GM18498 (cell line): ENCODE data around the gene TTC23.

ENCODE experiments used
- ATAC-seq: cut with Tn5 transposase; IDR thresholded peaks from one replicate; pipeline ENCODE4 v1.9.1; 2021; ENCODE audit warnings: mild to moderate bottlenecking, moderate library complexity; ENCODE audit not compliant: unreplicated experiment

Gene TTC23

DNA sequence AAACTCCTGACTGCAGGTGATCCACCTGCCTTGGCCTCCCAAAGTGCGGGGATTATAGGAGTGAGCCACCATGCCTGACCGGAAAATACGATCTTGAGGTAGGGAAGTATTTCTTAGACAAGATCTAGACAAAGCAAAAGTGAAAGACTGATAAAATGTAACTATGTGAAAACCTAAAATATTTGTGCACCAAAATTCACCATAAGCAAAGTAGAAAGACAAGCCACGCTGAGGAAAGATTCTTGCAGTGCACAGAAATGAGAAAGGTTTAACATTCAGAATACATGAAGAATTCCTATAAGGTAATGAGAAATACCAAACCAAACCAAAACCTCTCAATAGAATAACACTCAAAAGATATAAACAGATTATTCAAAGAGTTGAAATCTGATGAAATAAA lies 108.8 kb downstream of the TTC23 start:
- ATAC-seq, result no peak

DNA sequence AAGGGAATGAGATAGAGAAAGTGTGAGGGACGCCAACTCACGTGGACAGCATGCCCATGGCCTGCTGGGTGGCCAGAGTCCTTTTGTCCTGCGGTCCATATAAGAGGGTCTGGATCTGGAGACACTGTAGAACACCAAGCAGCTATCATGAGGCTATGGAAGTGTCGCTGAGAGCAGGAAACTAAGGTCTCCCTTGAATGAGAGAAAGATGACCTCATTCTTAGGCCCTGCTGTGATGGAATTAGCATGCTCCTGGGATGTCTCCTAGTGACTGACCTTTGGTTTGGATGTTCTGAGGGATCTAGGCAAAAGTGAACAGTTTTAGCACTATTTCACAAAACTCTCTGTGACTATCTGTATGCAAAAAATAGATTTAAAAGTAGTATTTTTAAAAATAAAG lies 110.1 kb downstream of the TTC23 start:
- ATAC-seq, result no peak

DNA sequence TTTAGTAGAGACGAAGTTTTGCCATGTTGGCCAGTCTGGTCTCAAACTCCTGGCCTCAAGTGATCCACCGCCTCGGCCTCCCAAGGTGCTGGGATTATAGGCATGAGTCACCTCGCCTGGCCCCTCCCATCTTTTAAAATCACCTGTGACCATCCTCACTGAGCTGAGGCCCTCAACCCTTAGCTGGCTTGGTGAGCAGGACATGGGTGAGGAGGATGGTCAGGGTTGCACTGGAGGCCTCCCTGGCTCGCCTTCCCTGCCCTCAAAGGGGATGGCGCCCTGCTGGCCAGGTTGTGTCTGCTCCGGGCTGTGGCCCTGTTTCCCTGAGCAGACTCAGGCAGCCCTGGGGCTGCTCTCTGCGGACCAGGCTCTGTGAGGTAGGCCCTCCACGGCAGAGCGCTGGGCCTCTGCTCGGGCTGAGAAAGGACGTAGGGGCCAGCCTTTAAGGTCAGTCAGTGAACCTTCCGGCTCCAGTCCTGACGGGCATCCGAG lies 110.8 kb downstream of the TTC23 start:
- ATAC-seq, result no peak

DNA sequence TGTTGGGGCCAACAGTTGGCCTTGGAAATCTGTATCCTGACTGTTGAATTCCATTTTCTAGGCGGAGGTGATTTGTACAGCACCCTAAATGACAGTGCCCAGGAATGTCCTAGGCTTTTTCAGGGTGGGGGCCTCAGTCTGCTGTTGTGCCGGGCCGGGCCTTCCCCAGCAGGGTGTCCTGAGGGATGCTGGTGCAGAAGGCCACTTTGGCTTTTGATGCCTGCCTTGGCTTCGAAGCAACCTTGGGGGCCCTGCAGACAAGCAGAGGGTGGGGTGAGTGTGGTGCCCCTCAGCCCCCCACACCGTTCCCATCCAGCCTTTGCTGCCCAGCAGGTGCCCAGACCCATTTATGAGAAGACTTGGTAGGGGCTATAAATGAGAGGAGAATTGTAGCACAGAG lies 111.5 kb downstream of the TTC23 start:
- ATAC-seq, result no peak

DNA sequence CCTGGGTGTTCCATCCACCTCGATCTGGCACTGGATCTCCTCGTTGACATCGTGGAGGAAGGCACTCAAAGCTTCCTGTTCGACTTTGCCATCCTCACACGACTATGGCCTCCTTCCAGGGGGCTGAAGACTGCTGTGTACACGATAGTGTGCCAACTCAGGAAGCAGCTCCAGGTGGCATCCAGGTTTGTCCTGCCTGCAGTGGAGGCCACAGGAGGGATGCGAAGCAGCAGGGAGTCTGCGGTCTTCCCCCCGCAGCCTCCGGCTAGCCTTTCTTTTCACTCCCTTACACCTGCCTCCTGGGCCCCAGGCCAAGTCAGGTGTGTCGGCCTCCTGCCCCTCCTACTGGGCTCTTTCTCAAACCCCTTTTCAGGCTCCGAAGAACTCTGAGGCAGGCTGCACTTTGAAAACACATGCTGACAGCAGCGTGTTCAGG lies 112.3 kb downstream of the TTC23 start:
- ATAC-seq, result no peak

DNA sequence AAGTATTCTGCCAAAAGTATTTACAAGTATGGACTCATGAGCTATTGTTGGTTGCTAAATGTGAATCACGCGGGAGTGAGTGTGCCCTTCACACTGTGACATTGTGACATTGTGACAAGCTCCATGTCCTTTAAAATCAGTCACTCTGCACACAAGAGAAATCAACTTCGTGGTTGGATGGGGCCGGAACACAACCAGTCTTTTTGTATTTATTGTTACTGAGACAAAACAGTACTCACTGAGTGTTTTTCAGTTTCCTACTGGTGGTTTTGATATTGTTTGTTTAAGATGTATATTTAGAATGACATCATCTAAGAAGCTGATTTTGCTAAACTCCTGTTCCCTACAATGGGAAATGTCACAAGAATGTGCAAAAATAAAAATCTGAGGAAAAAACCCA lies 114.2 kb downstream of the TTC23 start:
- peak; percentile 91 for ATAC-seq

DNA sequence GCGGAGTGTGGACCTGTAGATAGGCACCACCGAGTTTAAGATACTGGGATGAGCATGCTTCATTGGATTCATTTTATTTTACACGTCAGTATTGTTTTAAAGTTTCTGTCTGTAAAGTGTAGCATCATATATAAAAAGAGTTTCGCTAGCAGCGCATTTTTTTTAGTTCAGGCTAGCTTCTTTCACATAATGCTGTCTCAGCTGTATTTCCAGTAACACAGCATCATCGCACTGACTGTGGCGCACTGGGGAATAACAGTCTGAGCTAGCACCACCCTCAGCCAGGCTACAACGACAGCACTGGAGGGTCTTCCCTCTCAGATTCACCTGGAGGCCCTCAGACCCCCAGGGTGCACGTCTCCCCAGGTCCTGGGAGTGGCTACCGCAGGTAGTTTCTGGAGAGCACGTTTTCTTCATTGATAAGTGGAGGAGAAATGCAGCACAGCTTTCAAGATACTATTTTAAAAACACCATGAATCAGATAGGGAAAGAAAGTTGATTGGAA lies 115.0 kb downstream of the TTC23 start:
- no peak for ATAC-seq

DNA sequence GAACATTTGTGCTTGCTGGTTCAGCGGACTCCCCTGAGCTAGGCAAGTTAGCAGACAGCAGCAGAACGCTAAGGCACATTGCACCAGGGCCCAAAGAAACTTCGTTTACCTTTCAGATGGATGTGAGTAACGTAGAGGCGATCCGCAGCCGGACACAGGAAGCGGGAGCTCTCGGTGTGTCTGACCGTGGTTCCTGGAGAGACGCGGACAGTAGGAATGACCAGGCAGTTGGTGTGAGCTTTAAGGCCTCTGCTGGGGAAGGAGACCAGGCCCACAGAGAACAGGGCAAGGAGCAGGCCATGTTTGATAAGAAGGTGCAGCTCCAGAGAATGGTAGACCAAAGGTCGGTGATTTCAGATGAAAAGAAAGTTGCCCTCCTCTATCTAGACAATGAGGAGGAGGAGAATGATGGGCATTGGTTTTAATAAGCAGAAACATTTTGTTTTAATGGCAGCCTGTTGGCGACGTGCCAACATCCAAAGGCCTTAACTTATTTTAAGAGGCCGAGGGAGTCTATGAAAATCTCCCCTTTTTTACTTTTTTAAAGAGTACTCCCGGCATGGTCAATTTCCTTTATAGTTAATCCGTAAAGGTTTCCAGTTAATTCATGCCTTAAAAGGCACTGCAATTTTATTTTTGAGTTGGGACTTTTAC lies 116.6 kb downstream of the TTC23 start:
- no peak for ATAC-seq

DNA sequence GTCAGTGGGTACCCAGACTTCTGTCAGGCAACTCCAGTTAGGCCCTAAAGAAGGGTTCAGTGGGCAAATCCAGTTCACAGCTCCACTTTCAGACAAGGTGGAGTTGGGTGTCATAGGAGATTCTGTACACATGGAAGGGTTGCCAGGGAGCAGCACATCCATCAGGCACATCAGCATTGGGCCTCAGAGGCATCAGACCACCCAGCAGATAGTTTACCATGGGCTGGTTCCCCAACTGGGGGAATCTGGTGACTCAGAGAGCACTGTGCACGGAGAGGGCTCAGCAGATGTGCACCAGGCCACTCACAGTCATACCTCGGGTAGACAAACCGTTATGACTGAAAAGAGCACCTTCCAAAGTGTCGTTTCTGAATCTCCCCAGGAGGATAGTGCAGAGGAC lies 117.3 kb downstream of the TTC23 start:
- no peak for ATAC-seq

DNA sequence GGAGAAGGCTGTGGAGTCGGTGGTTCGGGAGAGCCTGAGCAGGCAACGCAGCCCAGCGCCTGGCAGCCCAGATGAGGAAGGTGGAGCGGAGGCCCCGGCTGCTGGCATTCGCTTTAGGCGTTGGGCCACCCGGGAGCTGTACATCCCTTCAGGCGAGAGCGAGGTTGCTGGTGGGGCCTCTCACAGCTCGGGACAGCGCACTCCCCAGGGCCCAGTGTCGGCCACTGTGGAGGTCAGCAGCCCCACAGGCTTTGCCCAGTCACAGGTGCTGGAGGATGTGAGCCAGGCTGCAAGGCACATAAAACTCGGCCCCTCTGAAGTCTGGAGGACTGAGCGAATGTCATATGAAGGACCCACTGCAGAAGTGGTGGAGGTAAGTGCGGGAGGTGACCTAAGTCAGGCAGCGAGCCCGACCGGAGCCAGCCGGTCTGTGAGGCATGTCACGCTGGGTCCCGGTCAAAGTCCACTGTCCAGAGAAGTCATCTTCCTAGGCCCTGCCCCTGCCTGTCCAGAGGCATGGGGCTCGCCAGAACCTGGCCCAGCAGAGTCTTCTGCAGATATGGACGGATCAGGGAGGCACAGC lies 117.8 kb downstream of the TTC23 start:
- ATAC-seq, result no peak

DNA sequence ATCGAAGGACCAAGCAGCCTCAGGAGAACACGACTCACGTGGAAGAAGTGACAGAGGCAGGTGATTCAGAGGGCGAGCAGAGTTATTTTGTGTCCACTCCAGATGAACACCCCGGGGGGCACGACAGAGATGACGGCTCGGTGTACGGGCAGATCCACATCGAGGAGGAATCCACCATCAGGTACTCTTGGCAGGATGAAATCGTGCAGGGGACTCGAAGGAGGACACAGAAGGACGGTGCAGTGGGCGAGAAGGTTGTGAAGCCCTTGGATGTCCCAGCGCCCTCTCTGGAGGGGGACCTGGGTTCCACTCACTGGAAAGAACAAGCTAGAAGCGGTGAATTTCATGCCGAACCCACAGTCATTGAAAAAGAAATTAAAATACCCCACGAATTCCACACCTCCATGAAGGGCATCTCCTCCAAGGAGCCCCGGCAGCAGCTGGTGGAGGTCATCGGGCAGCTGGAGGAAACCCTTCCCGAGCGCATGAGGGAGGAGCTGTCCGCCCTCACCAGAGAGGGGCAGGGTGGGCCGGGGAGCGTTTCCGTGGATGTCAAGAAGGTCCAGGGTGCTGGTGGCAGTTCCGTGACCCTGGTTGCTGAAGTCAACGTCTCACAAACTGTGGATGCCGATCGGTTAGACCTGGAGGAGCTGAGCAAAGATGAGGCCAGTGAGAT lies 118.5 kb downstream of the TTC23 start:
- ATAC-seq, result no peak

DNA sequence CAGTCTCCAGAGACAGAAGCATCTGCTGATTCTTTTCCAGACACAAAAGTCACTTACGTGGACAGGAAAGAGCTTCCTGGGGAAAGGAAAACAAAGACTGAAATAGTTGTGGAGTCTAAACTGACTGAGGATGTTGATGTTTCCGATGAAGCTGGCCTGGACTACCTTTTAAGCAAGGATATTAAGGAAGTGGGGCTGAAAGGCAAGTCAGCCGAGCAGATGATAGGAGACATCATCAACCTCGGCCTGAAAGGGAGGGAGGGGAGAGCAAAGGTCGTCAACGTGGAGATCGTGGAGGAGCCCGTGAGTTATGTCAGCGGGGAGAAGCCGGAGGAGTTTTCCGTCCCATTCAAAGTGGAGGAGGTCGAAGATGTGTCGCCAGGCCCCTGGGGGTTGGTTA lies 119.1 kb downstream of the TTC23 start:
- no peak for ATAC-seq

DNA sequence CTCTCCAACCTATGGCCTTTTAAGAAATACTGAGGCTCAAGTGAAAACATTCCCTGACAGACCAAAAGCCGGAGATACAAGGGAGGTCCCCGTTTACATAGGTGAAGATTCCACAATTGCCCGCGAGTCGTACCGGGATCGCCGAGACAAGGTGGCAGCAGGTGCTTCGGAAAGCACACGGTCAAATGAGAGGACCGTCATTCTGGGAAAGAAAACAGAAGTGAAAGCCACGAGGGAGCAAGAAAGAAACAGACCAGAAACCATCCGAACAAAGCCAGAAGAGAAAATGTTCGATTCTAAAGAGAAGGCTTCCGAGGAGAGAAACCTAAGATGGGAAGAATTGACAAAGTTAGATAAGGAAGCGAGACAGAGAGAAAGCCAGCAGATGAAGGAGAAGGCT lies 119.7 kb downstream of the TTC23 start:
- no peak for ATAC-seq

DNA sequence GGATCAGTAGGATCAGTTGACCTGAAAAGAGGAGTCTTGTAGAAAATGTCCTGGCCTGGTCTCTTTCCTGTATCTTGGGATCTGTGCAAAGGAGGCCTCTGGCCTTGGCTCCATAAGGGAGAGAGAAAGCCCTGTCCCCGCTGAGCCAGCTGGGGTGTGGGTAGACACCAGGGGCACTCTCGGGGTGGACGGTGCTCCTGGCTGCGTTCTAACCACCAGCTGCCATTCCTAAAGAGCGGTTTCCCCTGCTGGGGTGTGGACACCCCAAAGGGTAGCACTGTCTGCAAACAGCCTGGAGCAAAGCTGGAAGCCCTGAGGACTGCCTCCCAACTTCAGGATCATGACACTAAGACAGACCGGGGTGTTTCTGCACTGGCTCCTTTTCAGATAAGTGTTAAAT lies 121.0 kb downstream of the TTC23 start:
- ATAC-seq, result no peak

DNA sequence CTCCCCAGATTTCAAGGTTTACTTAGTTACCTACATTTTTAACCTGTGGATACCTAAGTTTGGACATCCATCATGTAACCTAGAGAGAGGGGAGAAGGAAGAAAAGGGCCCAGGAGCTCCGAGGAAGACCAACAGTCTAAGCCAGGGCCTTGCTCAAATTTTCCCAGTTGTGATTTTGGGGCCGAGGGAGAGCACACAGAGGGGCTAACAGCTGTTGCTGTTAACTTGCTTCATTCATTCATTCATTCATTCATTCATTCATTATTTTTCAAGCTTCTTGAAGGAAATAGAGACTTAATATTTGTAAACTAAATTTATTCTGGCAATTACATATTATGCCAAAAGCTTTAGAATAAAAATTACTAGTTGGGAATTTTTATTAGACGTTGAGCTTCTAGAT lies 121.6 kb downstream of the TTC23 start:
- no peak for ATAC-seq

DNA sequence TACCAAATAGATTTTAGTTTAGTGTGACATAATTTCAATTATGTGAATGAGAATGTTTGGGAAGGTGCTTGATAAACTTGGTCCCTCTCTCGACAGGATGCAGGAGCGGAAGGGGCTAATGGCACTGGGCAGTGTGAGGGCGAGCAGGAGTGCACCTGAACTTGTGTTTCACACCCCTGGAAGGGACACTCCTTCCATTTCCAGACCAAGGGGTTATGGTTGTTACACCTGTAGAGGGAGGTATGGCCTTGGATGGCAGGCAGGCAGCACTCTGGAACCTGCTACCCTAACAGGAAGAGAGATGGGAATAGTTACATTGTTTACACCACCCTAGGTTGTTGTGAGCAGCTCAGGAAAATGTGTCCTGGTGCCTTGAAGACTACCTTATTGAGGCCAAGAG lies 122.5 kb downstream of the TTC23 start:
- no peak for ATAC-seq

DNA sequence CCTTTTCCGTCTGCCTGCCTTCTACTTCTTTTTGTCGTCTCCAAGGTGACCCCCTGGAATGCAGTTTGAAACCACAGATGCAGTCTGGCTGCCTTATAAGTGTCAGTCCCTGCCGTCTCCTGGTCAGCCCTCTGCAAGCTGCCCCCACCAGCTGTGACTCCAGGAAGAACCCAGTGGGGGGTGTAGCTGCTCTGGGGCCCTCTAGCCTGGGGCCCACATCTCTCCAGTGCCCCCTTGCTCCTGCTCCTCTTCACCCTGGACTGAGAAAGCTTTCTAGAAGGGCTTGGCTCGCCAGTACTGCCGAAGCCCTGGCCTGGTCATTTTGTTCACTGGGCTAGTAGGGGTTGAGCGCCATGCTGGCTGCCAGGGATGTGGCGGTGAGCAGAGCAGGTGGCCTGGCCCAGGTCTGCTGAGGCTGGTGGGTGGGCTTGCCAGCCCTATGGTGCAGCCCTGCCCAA lies 123.2 kb downstream of the TTC23 start:
- no peak for ATAC-seq

DNA sequence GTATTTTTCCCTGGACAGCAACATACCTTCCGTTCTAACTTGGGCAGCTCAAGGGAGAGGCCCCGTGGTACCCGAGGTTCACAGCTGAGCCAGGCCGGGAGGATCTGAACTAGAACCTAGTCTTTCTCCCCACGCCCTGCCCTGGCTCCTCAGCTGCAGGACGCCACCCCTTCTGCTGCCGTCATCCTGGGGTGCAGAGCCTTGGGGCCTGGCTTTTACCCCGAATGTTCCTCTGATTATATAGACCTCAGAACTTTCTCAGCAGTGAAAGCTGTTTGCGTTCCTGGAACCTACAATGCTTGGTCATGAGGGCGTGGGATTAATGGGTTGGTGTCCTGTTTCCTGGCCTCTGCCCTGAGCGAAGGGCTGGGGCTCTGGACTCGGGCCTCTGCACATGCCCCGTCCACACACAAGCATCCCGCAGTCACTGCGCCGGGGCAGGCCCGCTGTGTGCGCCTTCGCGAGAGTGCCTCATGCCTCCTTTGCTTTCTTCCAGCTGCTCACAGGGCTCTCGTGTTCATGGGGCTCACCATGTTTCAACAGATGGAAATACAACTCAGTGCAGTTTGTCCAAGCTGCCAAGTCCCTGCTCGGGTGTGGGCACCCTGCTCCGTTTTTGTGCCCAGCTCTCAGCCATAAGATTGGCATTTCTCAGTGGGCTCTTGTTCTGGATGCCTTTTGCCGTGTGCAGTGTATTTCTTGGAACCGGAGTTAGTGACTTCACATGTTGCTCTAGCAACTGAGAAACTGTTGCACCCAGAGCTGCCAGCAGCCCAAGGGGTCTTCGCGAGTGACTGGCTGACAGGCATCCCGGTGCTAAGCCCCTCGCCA lies 124.1 kb downstream of the TTC23 start:
- no peak for ATAC-seq

DNA sequence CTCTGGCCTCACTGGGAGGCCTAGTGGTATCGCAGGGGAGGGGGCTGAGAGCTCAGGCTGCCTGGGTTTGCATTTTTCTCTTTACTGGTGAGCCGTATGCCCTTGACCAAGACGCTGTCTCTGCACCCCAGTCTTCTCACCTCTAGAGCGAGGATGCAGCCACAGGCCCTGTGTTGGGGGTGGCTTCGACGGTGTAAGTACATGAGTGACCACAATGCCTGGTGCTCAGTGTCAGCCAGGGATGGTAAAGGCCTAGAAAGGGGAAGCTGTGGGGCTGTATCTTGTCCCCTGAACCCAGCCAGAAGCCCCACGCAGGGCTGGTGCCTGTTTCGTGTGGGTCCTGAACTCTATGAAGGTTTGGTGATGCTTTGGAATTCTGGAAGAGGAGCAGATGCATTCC lies 124.7 kb downstream of the TTC23 start:
- ATAC-seq, result no peak

DNA sequence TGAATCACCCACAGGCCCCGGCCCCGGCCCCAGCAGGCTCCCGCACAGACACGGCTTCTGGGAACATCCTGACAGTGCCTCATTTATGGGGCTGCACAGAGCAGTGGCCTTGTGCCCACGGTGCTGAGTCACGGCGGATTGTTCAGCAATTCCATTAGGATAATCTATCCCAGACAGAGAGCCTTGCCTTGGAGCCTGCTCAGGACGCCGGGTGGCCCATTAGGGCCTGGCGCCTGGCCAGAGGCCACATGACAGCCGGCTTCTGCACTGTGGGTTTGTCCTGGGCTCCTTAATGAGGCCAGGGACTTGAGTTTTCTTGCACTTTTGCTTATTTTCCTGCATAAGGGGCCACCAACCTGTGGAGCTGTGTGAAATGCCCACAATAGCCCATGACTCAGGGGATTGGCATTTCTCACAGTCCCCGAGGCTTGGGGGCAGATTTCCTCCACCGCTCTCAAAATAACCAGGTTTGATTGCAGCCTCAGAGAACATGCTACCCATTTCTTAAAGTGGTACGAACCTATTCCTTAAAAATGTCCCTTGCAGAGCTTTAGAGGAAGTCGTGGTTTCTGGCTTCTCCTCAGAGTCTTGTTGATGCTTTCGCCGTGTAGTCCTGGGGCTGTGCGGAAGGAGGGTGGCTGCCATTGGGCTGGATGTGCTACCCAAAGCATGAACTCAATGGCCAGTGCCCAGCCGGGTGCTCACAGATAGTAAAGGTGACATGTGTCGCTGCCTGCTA lies 125.5 kb downstream of the TTC23 start:
- no peak for ATAC-seq
